ENCODE data around the gene RAI14. TPM values are rescaled to one million over a fixed set of nuclear protein-coding genes. Genes with fewer than 3 reads are reported as not detected.

Gene RAI14
- total and polyA plus RNA-seq, 2 donors (not counting 1 experiment from before 2014, with no cell fraction given): 98.7 to 125 TPM

- H3K27ac ChIP-seq (ENCODE audit: insufficient read depth, low read length): no peak overlapping the region
- H3K4me3 ChIP-seq (replicated peaks in 1 of 4; ENCODE audit: control extremely low read depth in 1 of 4, insufficient read depth in 1 of 4, low read depth in 3 of 4, low read length in 4 of 4): no peak overlapping the region
- H3K27me3 ChIP-seq (ENCODE audit: control insufficient read depth, insufficient read depth, low read length): no peaks in the 10 kb centered on the region
- no peaks in the 10 kb centered on the region for H3K4me1 ChIP-seq (ENCODE audit: control insufficient read depth, extremely low read depth, insufficient read depth, low read length)
- no peaks in the 10 kb centered on the region for H3K79me2 ChIP-seq (ENCODE audit: control insufficient read depth, insufficient read depth, low read length)
- TF ChIP-seq EZH2 (IDR thresholded peaks at IDR 0.05; ENCODE audit: low read length, missing control alignments) (no peak), CTCF (conservative IDR thresholded peaks at IDR 0.05 in 1 of 2, IDR thresholded peaks at IDR 0.05 in 1 of 2; ENCODE audit: low read depth in 1 of 2, low read length in 2 of 2) (no peak)
- H2AFZ ChIP-seq (ENCODE audit: low read length): no peak overlapping the region
- H3K9ac ChIP-seq (ENCODE audit: insufficient read depth, low read length): no peak overlapping the region
- no peaks in the 10 kb centered on the region for H4K20me1 ChIP-seq (ENCODE audit: control insufficient read depth, extremely low read depth, insufficient read depth, low read length)
- H3K4me2 ChIP-seq (ENCODE audit: extremely low read depth, insufficient read depth, low read length): no peak overlapping the region
- no peaks in the 10 kb centered on the region for H3K36me3 ChIP-seq (ENCODE audit: control insufficient read depth, insufficient read depth, low read length)
- DNase-seq (ENCODE audit: low read depth in 2 of 2): peak; percentile 29 to 58
- H3K9me3 ChIP-seq (ENCODE audit: control insufficient read depth, insufficient read depth, low read depth, low read length): no peaks in the 10 kb centered on the region
Measured at GRCh38 chr5:34632807-34633422, 23.2 kb upstream of the RAI14 start.

GRCh38 chr5:34639852-34640626 lies 16.1 kb upstream of the RAI14 start:
- H3K27ac ChIP-seq (ENCODE audit: insufficient read depth, low read length): no peak overlapping the region

More at GRCh38 chr5:34639852-34640626, 16.1 kb upstream of the RAI14 start:
- H3K79me2 ChIP-seq (ENCODE audit: control insufficient read depth, insufficient read depth, low read length): no peaks in the 10 kb centered on the region
- no peak overlapping the region for H3K9ac ChIP-seq (ENCODE audit: insufficient read depth, low read length)
- no peaks in the 10 kb centered on the region for H3K4me1 ChIP-seq (ENCODE audit: control insufficient read depth, extremely low read depth, insufficient read depth, low read length)
- H3K27me3 ChIP-seq (ENCODE audit: control insufficient read depth, insufficient read depth, low read length): no peaks in the 10 kb centered on the region
- no peak overlapping the region for H3K4me3 ChIP-seq (replicated peaks in 1 of 4; ENCODE audit: control extremely low read depth in 1 of 4, insufficient read depth in 1 of 4, low read depth in 3 of 4, low read length in 4 of 4)
- DNase-seq (ENCODE audit: low read depth in 2 of 2): peak; percentile 28 to 91
- no peak for TF ChIP-seq CTCF (conservative IDR thresholded peaks at IDR 0.05 in 1 of 2, IDR thresholded peaks at IDR 0.05 in 1 of 2; ENCODE audit: low read depth in 1 of 2, low read length in 2 of 2)
- TF ChIP-seq EZH2 (IDR thresholded peaks at IDR 0.05; ENCODE audit: low read length, missing control alignments): no peak
- H3K4me2 ChIP-seq (ENCODE audit: extremely low read depth, insufficient read depth, low read length): no peak overlapping the region
- no peak overlapping the region for H2AFZ ChIP-seq (ENCODE audit: low read length)
- no peaks in the 10 kb centered on the region for H3K36me3 ChIP-seq (ENCODE audit: control insufficient read depth, insufficient read depth, low read length)
- no peaks in the 10 kb centered on the region for H3K9me3 ChIP-seq (ENCODE audit: control insufficient read depth, insufficient read depth, low read depth, low read length)
- no peaks in the 10 kb centered on the region for H4K20me1 ChIP-seq (ENCODE audit: control insufficient read depth, extremely low read depth, insufficient read depth, low read length)
